ENCODE data around the gene CAPZA3. TPM values are rescaled to one million over a fixed set of nuclear protein-coding genes. Genes with fewer than 3 reads are reported as not detected.

The CAPZA3 gene
- total RNA-seq, 1 experiment from 2014 or later, result not detected

GRCh38 chr12:18752280-18752920, 14.5 kb downstream of the CAPZA3 start:
- no peak overlapping the region for H3K27ac ChIP-seq (ENCODE audit: low read depth, low read length, poor library complexity, severe bottlenecking)
- H3K9me3 ChIP-seq (ENCODE audit: low read depth, low read length, poor library complexity, severe bottlenecking), result no peaks in the 10 kb centered on the region
- POLR2A ChIA-PET (ENCODE audit: low non-redundant PET), result no interaction called here
- TF ChIP-seq, protein P1, sequence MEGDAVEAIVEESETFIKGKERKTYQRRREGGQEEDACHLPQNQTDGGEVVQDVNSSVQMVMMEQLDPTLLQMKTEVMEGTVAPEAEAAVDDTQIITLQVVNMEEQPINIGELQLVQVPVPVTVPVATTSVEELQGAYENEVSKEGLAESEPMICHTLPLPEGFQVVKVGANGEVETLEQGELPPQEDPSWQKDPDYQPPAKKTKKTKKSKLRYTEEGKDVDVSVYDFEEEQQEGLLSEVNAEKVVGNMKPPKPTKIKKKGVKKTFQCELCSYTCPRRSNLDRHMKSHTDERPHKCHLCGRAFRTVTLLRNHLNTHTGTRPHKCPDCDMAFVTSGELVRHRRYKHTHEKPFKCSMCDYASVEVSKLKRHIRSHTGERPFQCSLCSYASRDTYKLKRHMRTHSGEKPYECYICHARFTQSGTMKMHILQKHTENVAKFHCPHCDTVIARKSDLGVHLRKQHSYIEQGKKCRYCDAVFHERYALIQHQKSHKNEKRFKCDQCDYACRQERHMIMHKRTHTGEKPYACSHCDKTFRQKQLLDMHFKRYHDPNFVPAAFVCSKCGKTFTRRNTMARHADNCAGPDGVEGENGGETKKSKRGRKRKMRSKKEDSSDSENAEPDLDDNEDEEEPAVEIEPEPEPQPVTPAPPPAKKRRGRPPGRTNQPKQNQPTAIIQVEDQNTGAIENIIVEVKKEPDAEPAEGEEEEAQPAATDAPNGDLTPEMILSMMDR (conservative IDR thresholded peaks at IDR 0.05; ENCODE audit: low read depth, low read length), result no peak
- H3K4me1 ChIP-seq (ENCODE audit: insufficient read depth, low read length, poor library complexity, severe bottlenecking), result no peaks in the 10 kb centered on the region
- H3K36me3 ChIP-seq (ENCODE audit: insufficient read depth, low read length, poor library complexity, severe bottlenecking), result no peaks in the 10 kb centered on the region
- H3K27me3 ChIP-seq (replicated peaks; ENCODE audit: insufficient read depth, low read depth, low read length, poor library complexity), result no peaks in the 10 kb centered on the region
- no peak overlapping the region for H3K4me3 ChIP-seq (ENCODE audit: low read depth, low read length, poor library complexity, severe bottlenecking)
- CTCF ChIA-PET, result no interaction called here
- BruUV-seq (replicated peaks), result no TSS peak
- DNase-seq (ENCODE audit: low spot score), result peak; percentile 40
- intact Hi-C loops (cut with micrococcal nuclease; ENCODE audit: unreplicated experiment), result no loop called here

GRCh38 chr12:18752947-18753346, 15.0 kb downstream of the CAPZA3 start:
- DNase-seq (ENCODE audit: low spot score), result no peak
- POLR2A ChIA-PET (ENCODE audit: low non-redundant PET), result no interaction called here

DNA sequence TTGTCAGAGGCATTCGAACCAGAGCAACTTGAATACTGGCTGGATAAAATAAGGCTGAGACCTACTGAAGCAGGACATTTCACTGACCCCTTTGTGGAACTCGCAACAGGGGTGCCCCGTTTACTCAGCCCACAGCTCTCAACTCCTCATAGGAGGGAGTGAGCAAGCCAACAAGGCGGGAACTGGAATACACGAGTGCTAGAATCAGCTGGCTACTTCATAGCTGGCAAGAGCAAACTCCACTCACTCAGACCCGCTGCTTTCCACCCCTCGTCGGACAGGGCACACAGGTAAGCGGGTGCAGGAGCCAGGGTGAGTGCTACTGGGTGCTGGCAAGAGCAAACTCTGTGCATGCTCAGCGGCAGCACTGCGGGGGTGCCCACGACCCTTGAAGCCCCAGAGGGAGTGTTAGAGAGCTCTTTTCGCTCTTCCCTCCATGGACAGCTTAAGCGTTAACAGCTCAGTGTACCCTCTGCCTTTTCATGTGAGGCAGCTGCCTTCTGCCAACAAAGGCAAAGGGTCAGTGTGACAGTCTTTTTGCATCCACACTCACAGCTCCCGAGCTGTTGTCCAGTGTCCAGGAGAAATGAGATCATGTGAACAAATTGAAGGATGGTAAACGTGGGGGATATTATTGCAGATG, 15.7 kb downstream of the CAPZA3 start:
- Histone ChIP-seq H3K27ac (ENCODE audit: low read depth, low read length, poor library complexity, severe bottlenecking) (no peak overlapping the region), H3K9me3 (ENCODE audit: low read depth, low read length, poor library complexity, severe bottlenecking) (no peaks in the 10 kb centered on the region), H3K36me3 (ENCODE audit: insufficient read depth, low read length, poor library complexity, severe bottlenecking) (no peaks in the 10 kb centered on the region), H3K27me3 (replicated peaks; ENCODE audit: insufficient read depth, low read depth, low read length, poor library complexity) (no peaks in the 10 kb centered on the region), H3K4me1 (ENCODE audit: insufficient read depth, low read length, poor library complexity, severe bottlenecking) (no peaks in the 10 kb centered on the region), H3K4me3 (ENCODE audit: low read depth, low read length, poor library complexity, severe bottlenecking) (no peak overlapping the region)
- ChIA-PET CTCF (no interaction called here), POLR2A (ENCODE audit: low non-redundant PET) (no interaction called here)
- intact Hi-C loops (cut with micrococcal nuclease; ENCODE audit: unreplicated experiment), result no loop called here
- TF ChIP-seq EZH2 (IDR thresholded peaks at IDR 0.05; ENCODE audit: borderline replicate concordance, low read depth, low read length, poor library complexity, severe bottlenecking), result no peak
- TF ChIP-seq, protein P1 (conservative IDR thresholded peaks at IDR 0.05; ENCODE audit: low read depth, low read length), result no peak
- no peak for DNase-seq (ENCODE audit: low spot score)
- BruUV-seq (replicated peaks), result no TSS peak

More at GRCh38 chr12:18752947-18753346, 15.0 kb downstream of the CAPZA3 start:
- Histone ChIP-seq H3K4me3 (ENCODE audit: low read depth, low read length, poor library complexity, severe bottlenecking) (no peak overlapping the region), H3K9me3 (ENCODE audit: low read depth, low read length, poor library complexity, severe bottlenecking) (no peaks in the 10 kb centered on the region), H3K36me3 (ENCODE audit: insufficient read depth, low read length, poor library complexity, severe bottlenecking) (no peaks in the 10 kb centered on the region), H3K27me3 (replicated peaks; ENCODE audit: insufficient read depth, low read depth, low read length, poor library complexity) (no peaks in the 10 kb centered on the region), H3K27ac (ENCODE audit: low read depth, low read length, poor library complexity, severe bottlenecking) (no peak overlapping the region), H3K4me1 (ENCODE audit: insufficient read depth, low read length, poor library complexity, severe bottlenecking) (no peaks in the 10 kb centered on the region)
- no TSS peak for BruUV-seq (replicated peaks)
- TF ChIP-seq, protein P1 (conservative IDR thresholded peaks at IDR 0.05; ENCODE audit: low read depth, low read length), result no peak
- TF ChIP-seq EZH2 (IDR thresholded peaks at IDR 0.05; ENCODE audit: borderline replicate concordance, low read depth, low read length, poor library complexity, severe bottlenecking), result no peak
- intact Hi-C loops (cut with micrococcal nuclease; ENCODE audit: unreplicated experiment), result no loop called here
- CTCF ChIA-PET, result no interaction called here

Data from A673 (cell line).